ENCODE data around the gene ZNF576. TPM values are rescaled to one million over a fixed set of nuclear protein-coding genes. Genes with fewer than 3 reads are reported as not detected.

ZNF576 gene
- total and polyA plus RNA-seq, 4 experiments from 2014 or later = 8.4 to 18.6 (median 15.7) TPM

DNA sequence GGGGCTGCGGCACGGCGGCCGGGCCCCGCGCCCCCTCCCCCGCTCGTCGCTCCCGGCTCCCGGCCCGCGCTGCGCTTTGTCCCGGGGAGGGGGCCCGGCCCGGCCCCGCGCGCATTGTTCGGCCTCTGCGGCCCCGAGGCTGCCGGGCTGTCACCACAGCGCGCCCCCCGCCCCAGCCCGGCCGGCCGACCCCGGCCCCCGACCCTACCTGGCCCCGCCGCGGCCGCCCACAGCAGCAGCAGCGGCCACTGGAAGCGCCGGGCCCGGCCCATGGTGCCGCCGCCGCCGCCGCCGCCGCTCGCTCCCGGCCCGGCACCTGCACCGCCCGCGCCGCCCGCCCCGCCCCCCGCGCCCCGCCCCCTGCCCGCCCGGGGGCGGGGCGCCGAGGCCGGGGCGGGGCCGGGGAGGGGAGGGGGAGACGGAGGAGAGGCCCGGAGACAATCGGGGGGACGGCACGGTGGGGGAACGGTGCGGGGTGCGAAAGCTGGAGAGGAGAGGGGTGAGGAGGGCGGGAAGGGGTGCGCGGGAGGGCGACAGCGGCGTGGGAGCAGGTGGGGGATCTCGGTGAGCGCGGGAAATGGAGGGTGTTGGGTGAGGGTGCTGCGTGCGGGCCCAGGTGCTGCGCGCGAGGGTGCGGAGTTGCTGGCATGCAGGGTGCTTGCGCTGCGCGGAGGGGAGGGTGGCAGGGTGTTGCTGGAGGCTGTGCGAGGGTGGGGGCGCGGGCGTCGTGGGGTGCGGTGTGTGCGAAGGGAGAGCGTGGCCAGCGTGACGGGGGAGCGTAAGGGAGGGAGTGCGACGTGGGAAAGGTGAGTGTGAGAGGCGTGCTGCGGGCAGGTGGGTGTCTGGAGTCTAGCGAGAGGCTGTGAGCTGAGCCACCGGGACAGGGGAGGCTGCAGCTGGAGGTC lies 43.4 kb downstream of the ZNF576 start, which contains the start of gene CADM4:
CADM4 (minus strand) TSS at position 332 of the 905 bp plus-strand sequence; CDS start at position 272, 60 bp downstream.
- H3K4me1 Mint-ChIP-seq = peaks cover 8 to 17% (median 11%) of the 10 kb centered on the region in 4 donors
- H3K36me3 Mint-ChIP-seq = no peaks in the 10 kb centered on the region
- peak within 1 kb of the TSS; percentile 83 to 87 (median 85) for H3K4me3 Mint-ChIP-seq
- Histone ChIP-seq H3K4me3 (ENCODE audit: low read length in 2 of 2) (peak within 1 kb of the TSS in 1 of 2 donors; percentile 74), H3K27me3 (ENCODE audit: insufficient read depth, low read length) (peaks cover 13% of the 10 kb centered on the region), H3K27ac (ENCODE audit: low read depth, low read length) (no peak within 1 kb of the TSS), H3K36me3 (ENCODE audit: insufficient read depth, low read length) (no peaks in the 10 kb centered on the region), H3K4me1 (ENCODE audit: insufficient read depth, low read length) (peaks cover 10% of the 10 kb centered on the region), H3K9me3 (ENCODE audit: control insufficient read depth in 1 of 2, low read length in 2 of 2) (no peaks in the 10 kb centered on the region)
- ChIA-PET POLR2A (ENCODE audit: partially characterized antibody) (interaction anchor here (1.0 kb wide), 1 partner anchor 43 kb away, joined by 3 read pairs; no protein-coding TSS in a partner anchor), CTCF (ENCODE audit: partially characterized antibody) (interaction anchor here (1.0 to 1.4 kb wide), 2 partner anchors 14 to 28 kb away, joined by 3 to 4 read pairs; no protein-coding TSS in a partner anchor)
- H3K9me3 Mint-ChIP-seq = no peaks in the 10 kb centered on the region
- peak within 1 kb of the TSS; percentile 43 to 89 (median 85) for H3K27ac Mint-ChIP-seq
- intact Hi-C loops (cut with micrococcal nuclease) = no loop called here
- peaks cover 16 to 17% of the 10 kb centered on the region in 2 donors for H3K27me3 Mint-ChIP-seq
- DNase-seq = peak; percentile 58 to 78 (median 58)

DNA sequence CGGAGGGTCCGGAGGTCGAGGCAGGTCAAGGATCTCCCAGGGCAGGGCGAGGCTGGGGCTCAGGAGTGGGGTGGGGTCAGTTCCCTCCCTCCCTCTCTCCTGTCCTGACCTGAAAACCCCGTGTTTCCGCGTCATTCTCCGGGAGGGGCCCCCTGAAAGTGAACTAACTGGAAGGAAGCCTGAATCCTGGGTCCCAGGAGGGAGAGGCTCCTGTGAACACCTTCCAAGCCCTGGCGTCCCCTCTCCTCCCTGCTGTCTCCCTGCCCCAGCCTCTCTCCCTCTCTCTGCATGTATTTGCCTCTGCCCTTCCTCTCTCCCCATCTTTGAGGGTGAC lies 44.0 kb downstream of the ZNF576 start:
- Mint-ChIP-seq H3K9me3 (no peaks in the 10 kb centered on the region), H3K4me1 (peaks cover 8 to 17% (median 11%) of the 10 kb centered on the region in 4 donors), H3K4me3 (peak overlapping the region; percentile 80 to 86 (median 83)), H3K36me3 (no peaks in the 10 kb centered on the region), H3K27ac (peak overlapping the region in 6 of 7 donors; percentile 43 to 89 (median 86)), H3K27me3 (peaks cover 16 to 17% of the 10 kb centered on the region in 2 donors)
- peak overlapping the region in 1 of 2 donors; percentile 74 for H3K4me3 ChIP-seq (ENCODE audit: low read length in 2 of 2)
- no peaks in the 10 kb centered on the region for H3K9me3 ChIP-seq (ENCODE audit: control insufficient read depth in 1 of 2, low read length in 2 of 2)
- peaks cover 13% of the 10 kb centered on the region for H3K27me3 ChIP-seq (ENCODE audit: insufficient read depth, low read length)
- CTCF ChIA-PET (ENCODE audit: partially characterized antibody) = interaction anchor here (1.0 to 1.4 kb wide), 2 partner anchors 14 to 28 kb away, joined by 3 to 4 read pairs; no protein-coding TSS in a partner anchor
- H3K4me1 ChIP-seq (ENCODE audit: insufficient read depth, low read length) = peaks cover 10% of the 10 kb centered on the region
- H3K27ac ChIP-seq (ENCODE audit: low read depth, low read length) = no peak overlapping the region
- intact Hi-C loops (cut with micrococcal nuclease) = no loop called here
- POLR2A ChIA-PET (ENCODE audit: partially characterized antibody) = interaction anchor here (1.0 kb wide), 1 partner anchor 44 kb away, joined by 3 read pairs; no protein-coding TSS in a partner anchor
- H3K36me3 ChIP-seq (ENCODE audit: insufficient read depth, low read length) = no peaks in the 10 kb centered on the region
- no peak for DNase-seq

DNA sequence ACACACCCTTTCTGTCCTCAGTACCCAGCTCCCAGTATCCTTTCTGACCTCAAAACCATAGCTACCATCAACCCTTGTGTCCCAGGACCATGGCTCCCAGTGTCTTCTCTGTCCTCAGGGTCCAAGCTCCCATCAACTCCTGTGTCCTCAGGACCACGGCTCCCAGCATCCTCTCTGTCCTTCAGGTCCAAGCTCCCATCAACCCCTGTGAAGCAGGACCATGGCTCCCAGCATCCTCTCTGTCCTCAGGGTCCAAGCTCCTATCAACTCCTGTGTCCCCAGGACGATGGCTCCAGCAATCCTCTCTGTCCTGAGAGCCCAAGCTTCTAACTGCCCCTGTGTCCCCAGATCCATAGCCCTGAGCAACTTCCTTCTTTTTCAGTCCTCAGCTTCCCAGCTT lies 44.9 kb downstream of the ZNF576 start:
- H3K36me3 ChIP-seq (ENCODE audit: insufficient read depth, low read length) = no peaks in the 10 kb centered on the region
- H3K4me1 ChIP-seq (ENCODE audit: insufficient read depth, low read length) = peaks cover 10% of the 10 kb centered on the region
- H3K27ac ChIP-seq (ENCODE audit: low read depth, low read length) = no peak overlapping the region
- Mint-ChIP-seq H3K27me3 (peaks cover 14 to 15% of the 10 kb centered on the region in 2 donors), H3K36me3 (peaks cover 3 to 5% of the 10 kb centered on the region in 2 donors), H3K4me1 (peaks cover 8 to 17% (median 11%) of the 10 kb centered on the region in 4 donors), H3K9me3 (peaks cover 0 to 2% (median 0%) of the 10 kb centered on the region in 8 donors), H3K4me3 (peak overlapping the region; percentile 57 to 80 (median 69)), H3K27ac (peak overlapping the region in 4 of 7 donors; percentile 39 to 80 (median 60))
- ChIA-PET CTCF (ENCODE audit: partially characterized antibody) (interaction anchor here (1.8 kb wide), 1 partner anchor 86 kb away, joined by 5 read pairs; no protein-coding TSS in a partner anchor), POLR2A (ENCODE audit: partially characterized antibody) (interaction anchor here (0.8 kb wide), 1 partner anchor 27 kb away, joined by 4 read pairs; no protein-coding TSS in a partner anchor)
- no peaks in the 10 kb centered on the region for H3K9me3 ChIP-seq (ENCODE audit: control insufficient read depth in 1 of 2, low read length in 2 of 2)
- intact Hi-C loops (cut with micrococcal nuclease) = no loop called here
- no peak for DNase-seq
- H3K4me3 ChIP-seq (ENCODE audit: low read length in 2 of 2) = no peak overlapping the region
- H3K27me3 ChIP-seq (ENCODE audit: insufficient read depth, low read length) = peaks cover 13% of the 10 kb centered on the region

DNA sequence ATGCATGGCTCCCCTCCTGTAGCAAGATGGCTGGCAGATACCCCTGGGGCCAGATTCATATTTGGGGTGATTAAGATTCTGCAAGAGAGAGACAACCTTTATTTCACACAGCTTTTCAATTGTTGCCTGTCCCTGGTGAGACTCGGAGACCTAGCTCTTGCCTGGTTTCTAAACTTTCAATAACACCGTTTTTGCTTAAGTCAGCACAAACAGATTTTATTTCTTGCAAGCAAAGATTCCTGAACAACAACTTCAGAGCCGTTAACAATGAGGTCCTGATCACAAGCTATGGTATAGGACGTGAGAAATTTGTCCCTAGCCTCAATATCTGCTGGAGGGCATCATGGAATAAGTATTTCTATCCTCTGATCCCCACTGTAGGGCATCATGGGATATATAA lies 46.1 kb downstream of the ZNF576 start:
- Mint-ChIP-seq H3K36me3 (peaks cover 9 to 12% of the 10 kb centered on the region in 2 donors), H3K27ac (no peak overlapping the region), H3K4me1 (peaks cover 8 to 17% (median 11%) of the 10 kb centered on the region in 4 donors), H3K4me3 (no peak overlapping the region), H3K9me3 (peaks cover 0 to 4% (median 0%) of the 10 kb centered on the region in 8 donors), H3K27me3 (peaks cover 12 to 13% of the 10 kb centered on the region in 2 donors)
- Histone ChIP-seq H3K36me3 (ENCODE audit: insufficient read depth, low read length) (no peaks in the 10 kb centered on the region), H3K4me1 (ENCODE audit: insufficient read depth, low read length) (peaks cover 10% of the 10 kb centered on the region), H3K27ac (ENCODE audit: low read depth, low read length) (no peak overlapping the region), H3K27me3 (ENCODE audit: insufficient read depth, low read length) (peaks cover 13% of the 10 kb centered on the region), H3K4me3 (ENCODE audit: low read length in 2 of 2) (no peak overlapping the region), H3K9me3 (ENCODE audit: control insufficient read depth in 1 of 2, low read length in 2 of 2) (no peaks in the 10 kb centered on the region)
- intact Hi-C loops (cut with micrococcal nuclease) = no loop called here
- ChIA-PET POLR2A (ENCODE audit: partially characterized antibody) (no interaction called here), CTCF (ENCODE audit: partially characterized antibody) (interaction anchor here (1.8 kb wide), 1 partner anchor 87 kb away, joined by 5 read pairs; no protein-coding TSS in a partner anchor)
- no peak for DNase-seq

DNA sequence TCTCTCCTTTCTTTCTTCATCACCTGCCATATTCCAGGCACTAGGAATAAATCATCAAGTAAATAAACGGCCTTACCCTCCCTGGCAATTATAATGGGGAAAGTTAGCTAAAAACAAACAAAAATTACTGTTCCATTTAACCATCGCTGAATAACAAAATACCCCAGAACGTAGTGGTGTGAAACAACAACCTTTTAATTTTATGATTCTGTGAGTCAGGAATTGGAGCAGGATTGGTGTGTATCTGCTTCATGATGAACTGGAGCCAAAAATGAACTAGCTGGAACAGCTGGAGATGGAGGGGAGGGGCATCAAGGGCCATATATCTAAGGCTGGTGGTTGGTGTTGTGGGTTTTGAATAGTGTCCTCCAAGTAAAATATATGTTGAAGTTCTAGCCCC lies 46.9 kb downstream of the ZNF576 start:
- peaks cover 9% of the 10 kb centered on the region for H3K27me3 ChIP-seq (ENCODE audit: insufficient read depth, low read length)
- Mint-ChIP-seq H3K27ac (no peak overlapping the region), H3K36me3 (peaks cover 9 to 12% of the 10 kb centered on the region in 2 donors), H3K4me1 (peaks cover 8 to 17% (median 11%) of the 10 kb centered on the region in 4 donors), H3K4me3 (no peak overlapping the region), H3K9me3 (peaks cover 0 to 4% (median under 1%) of the 10 kb centered on the region in 8 donors), H3K27me3 (peaks cover 8 to 13% of the 10 kb centered on the region in 2 donors)
- H3K9me3 ChIP-seq (ENCODE audit: control insufficient read depth in 1 of 2, low read length in 2 of 2) = no peaks in the 10 kb centered on the region
- intact Hi-C loops (cut with micrococcal nuclease) = no loop called here
- POLR2A ChIA-PET (ENCODE audit: partially characterized antibody) = no interaction called here
- H3K36me3 ChIP-seq (ENCODE audit: insufficient read depth, low read length) = no peaks in the 10 kb centered on the region
- H3K4me3 ChIP-seq (ENCODE audit: low read length in 2 of 2) = no peak overlapping the region
- H3K4me1 ChIP-seq (ENCODE audit: insufficient read depth, low read length) = peaks cover 10% of the 10 kb centered on the region
- no peak for DNase-seq
- no peak overlapping the region for H3K27ac ChIP-seq (ENCODE audit: low read depth, low read length)
- CTCF ChIA-PET (ENCODE audit: partially characterized antibody) = no interaction called here

DNA sequence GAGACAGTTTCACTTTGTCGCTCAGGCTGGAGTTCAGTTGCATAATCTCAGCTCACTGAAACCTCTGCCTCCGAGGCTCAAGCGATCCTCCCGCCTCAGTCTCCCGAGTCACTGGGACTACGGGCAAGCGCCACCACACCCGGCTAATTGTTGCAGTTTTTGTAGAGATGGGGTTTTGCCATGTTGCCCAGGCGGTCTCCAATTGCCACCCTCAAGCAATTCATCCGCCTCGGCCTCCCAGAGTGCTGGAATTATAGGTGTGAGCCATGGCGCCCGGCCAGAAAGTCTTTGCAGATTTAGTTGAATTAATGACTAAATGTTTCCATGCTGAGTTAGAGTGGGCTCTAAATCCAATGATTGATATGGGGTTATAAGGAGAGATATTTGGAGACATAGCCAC lies 47.8 kb downstream of the ZNF576 start:
- Histone ChIP-seq H3K36me3 (ENCODE audit: insufficient read depth, low read length) (no peaks in the 10 kb centered on the region), H3K27ac (ENCODE audit: low read depth, low read length) (no peak overlapping the region), H3K4me3 (ENCODE audit: low read length in 2 of 2) (no peak overlapping the region), H3K4me1 (ENCODE audit: insufficient read depth, low read length) (peaks cover 8% of the 10 kb centered on the region), H3K27me3 (ENCODE audit: insufficient read depth, low read length) (peaks cover under 1% of the 10 kb centered on the region), H3K9me3 (ENCODE audit: control insufficient read depth in 1 of 2, low read length in 2 of 2) (no peaks in the 10 kb centered on the region)
- Mint-ChIP-seq H3K9me3 (peaks cover 0 to 4% (median under 1%) of the 10 kb centered on the region in 8 donors), H3K27me3 (peaks cover 0 to 9% of the 10 kb centered on the region in 2 donors), H3K4me3 (no peak overlapping the region), H3K36me3 (peaks cover 14 to 19% of the 10 kb centered on the region in 2 donors), H3K4me1 (peaks cover 3 to 10% (median 7%) of the 10 kb centered on the region in 4 donors), H3K27ac (no peak overlapping the region)
- ChIA-PET POLR2A (ENCODE audit: partially characterized antibody) (no interaction called here), CTCF (ENCODE audit: partially characterized antibody) (no interaction called here)
- DNase-seq = no peak
- intact Hi-C loops (cut with micrococcal nuclease) = no loop called here

DNA sequence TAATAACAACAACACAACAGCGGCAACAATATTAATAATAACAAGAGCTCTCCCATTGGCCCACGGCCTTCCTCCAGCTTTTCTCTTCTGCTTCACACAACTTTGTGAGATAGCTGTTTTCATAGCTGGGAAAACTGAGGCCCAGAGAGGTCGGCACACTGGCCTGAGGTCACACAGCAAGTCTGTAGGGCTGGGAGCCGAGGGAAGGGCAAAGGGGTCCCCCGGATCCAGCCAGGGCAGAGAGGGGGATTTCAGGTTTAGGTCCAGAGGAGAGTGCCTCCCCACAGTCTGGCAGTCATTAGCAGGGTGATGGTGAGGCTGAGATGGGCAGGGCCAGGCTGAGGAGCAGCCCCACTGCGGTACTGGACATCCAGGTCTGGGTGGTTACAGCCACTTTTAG lies 52.2 kb downstream of the ZNF576 start:
- POLR2A ChIA-PET (ENCODE audit: partially characterized antibody) = no interaction called here
- CTCF ChIA-PET (ENCODE audit: partially characterized antibody) = interaction anchor here (1.0 kb wide), 1 partner anchor 202 kb away, joined by 3 read pairs; no protein-coding TSS in a partner anchor
- Mint-ChIP-seq H3K36me3 (peaks cover 24 to 30% of the 10 kb centered on the region in 2 donors), H3K27me3 (no peaks in the 10 kb centered on the region), H3K27ac (peak overlapping the region in 1 of 7 donors; percentile 60), H3K4me1 (no peaks in the 10 kb centered on the region), H3K4me3 (no peak overlapping the region), H3K9me3 (peaks cover 0 to 4% (median under 1%) of the 10 kb centered on the region in 8 donors)
- H3K36me3 ChIP-seq (ENCODE audit: insufficient read depth, low read length) = no peaks in the 10 kb centered on the region
- intact Hi-C loops (cut with micrococcal nuclease) = no loop called here
- no peak for DNase-seq
- H3K27me3 ChIP-seq (ENCODE audit: insufficient read depth, low read length) = no peaks in the 10 kb centered on the region
- no peak overlapping the region for H3K27ac ChIP-seq (ENCODE audit: low read depth, low read length)
- no peaks in the 10 kb centered on the region for H3K9me3 ChIP-seq (ENCODE audit: control insufficient read depth in 1 of 2, low read length in 2 of 2)
- H3K4me3 ChIP-seq (ENCODE audit: low read length in 2 of 2) = no peak overlapping the region
- H3K4me1 ChIP-seq (ENCODE audit: insufficient read depth, low read length) = no peaks in the 10 kb centered on the region

Data from CD4-positive, alpha-beta memory T cell (primary cell).